ENCODE results near the gene RAP1GAP.

- TF ChIP-seq EZH2 (IDR thresholded peaks at IDR 0.05; ENCODE audit: insufficient read depth, poor library complexity, severe bottlenecking) (no peak), EZH2phosphoT487 (IDR thresholded peaks at IDR 0.05; ENCODE audit: insufficient read depth, low read depth) (no peak)
Measured at GRCh38 chr1:21668232-21668950, 766 bp downstream of the RAP1GAP start.
